Adipocyte (in vitro differentiated cells): ENCODE data around the gene TMEM267.
"Not testable (repeated sequence)": the region's sequence is repeated elsewhere in the genome, so short reads cannot be mapped to it uniquely, and the experiment has no call there.

Experiments
- DNase-seq: peaks from one replicate; pipeline ENCODE4 v3.0.0-alpha.2; 2015; ENCODE audit warnings: low read depth
- H3K27me3 ChIP-seq: replicated peaks from 2 replicates; pipeline ENCODE4 v1.7.0; 2013; ENCODE audit warnings: mild to moderate bottlenecking, low read length, moderate library complexity; ENCODE audit not compliant: control insufficient read depth, insufficient read depth
- H3K36me3 ChIP-seq: 2 replicates; pipeline ENCODE4 v1.7.0; 2013; ENCODE audit warnings: low read length, mild to moderate bottlenecking, moderate library complexity; ENCODE audit not compliant: control insufficient read depth, insufficient read depth, severe bottlenecking
- H3K4me1 ChIP-seq: 2 replicates; pipeline ENCODE4 v1.7.0; 2013; ENCODE audit warnings: mild to moderate bottlenecking, low read length, moderate library complexity; ENCODE audit not compliant: control insufficient read depth, insufficient read depth
- H3K4me3 ChIP-seq: 2 replicates; pipeline ENCODE4 v1.7.0; 2013; ENCODE audit warnings: mild to moderate bottlenecking, low read length, moderate library complexity
- H3K9ac ChIP-seq: 2 replicates; pipeline ENCODE4 v1.7.0; 2013; ENCODE audit warnings: mild to moderate bottlenecking, low read length, moderate library complexity
- H3K9me3 ChIP-seq: 2 replicates; pipeline ENCODE4 v1.7.0; 2013; ENCODE audit warnings: mild to moderate bottlenecking, low read length, moderate library complexity; ENCODE audit not compliant: control insufficient read depth

The TMEM267 gene

DNA sequence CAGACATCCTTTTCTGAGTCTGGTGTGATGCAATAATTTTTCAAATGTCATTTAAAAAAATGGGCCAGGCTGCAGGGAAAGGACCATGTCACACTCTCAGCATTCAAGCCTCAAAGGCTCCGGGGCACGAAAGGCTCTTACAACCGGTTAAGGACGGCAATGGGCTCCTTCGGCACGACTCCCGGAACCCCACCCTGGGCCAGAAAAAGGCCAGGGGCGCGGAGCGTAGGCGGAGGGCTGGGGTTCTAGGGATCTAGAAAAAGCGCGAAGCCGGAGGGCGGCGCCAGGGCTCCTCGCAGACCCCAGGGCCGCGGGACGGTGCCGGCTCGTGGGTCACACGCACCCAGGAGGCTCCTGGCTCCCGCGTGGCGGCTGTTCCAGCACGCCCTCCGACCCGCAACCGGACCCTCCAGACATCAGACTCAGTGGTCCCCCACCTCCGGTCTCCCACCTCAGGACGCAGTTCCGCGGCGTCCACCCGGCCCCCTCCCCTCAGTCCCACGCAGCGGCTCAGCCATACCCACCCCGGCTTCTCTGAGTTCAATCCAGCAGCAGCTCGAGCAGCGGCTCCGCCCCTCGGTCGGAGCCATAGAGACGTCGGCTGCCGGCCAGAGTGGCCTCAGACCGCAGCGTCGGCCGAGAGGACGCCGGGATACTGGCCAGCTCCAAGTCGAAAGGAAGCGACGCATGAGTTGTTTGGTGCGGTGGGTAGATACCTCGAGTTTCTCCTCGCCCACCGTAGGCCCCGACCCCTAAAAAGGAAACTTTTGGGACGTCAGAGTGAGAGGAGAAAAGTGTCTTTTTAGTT lies at the start of gene TMEM267:
Gene TMEM267 (minus strand): TSS at position 568 of the 808 bp plus-strand sequence. CDS start 29,896 bp downstream, outside the sequence.
- Histone ChIP-seq H3K9ac (peak within 1 kb of the TSS; percentile 97), H3K36me3 (no peaks in the 10 kb centered on the region), H3K4me1 (peaks cover 17% of the 10 kb centered on the region), H3K4me3 (peak within 1 kb of the TSS; percentile 89), H3K9me3 (no peaks in the 10 kb centered on the region), H3K27me3 (no peaks in the 10 kb centered on the region)
- peak; percentile 97 for DNase-seq

DNA sequence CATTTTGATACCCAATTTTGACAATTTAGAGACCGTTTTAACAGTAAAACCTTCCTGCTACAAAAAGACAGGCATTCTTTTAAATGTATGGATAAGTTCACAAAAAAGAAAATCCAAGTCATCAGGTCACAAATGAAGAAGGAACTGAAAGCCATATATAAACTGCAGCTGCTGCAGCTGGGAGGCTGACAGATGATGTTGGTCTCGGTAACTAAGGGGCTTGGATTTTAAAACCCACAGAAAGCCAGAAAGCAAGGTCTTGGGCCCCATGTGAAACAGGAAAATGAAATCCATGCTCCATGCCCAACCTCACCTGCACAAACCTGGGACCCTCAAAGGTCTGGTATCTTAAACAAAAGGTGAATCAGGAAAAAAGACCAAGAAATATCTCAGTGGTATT lies 47.0 kb upstream of the TMEM267 start:
- Histone ChIP-seq H3K9ac (no peak overlapping the region), H3K27me3 (no peaks in the 10 kb centered on the region), H3K4me1 (no peaks in the 10 kb centered on the region), H3K9me3 (no peaks in the 10 kb centered on the region), H3K36me3 (peaks cover 90% of the 10 kb centered on the region), H3K4me3 (no peak overlapping the region)
- DNase-seq, result no peak

- H3K4me1 ChIP-seq, result no peaks in the 10 kb centered on the region
- peak; percentile 55 for DNase-seq
- peaks cover 45% of the 10 kb centered on the region for H3K36me3 ChIP-seq
- no peaks in the 10 kb centered on the region for H3K9me3 ChIP-seq
- H3K4me3 ChIP-seq, result no peak overlapping the region
- no peak overlapping the region for H3K9ac ChIP-seq
- no peaks in the 10 kb centered on the region for H3K27me3 ChIP-seq
Measured at GRCh38 chr5:43523662-43524072, 40.0 kb upstream of the TMEM267 start.

- Histone ChIP-seq H3K36me3 (peaks cover 23% of the 10 kb centered on the region), H3K27me3 (no peaks in the 10 kb centered on the region)
Measured at GRCh38 chr5:43520615-43521014, 37.0 kb upstream of the TMEM267 start.

DNA sequence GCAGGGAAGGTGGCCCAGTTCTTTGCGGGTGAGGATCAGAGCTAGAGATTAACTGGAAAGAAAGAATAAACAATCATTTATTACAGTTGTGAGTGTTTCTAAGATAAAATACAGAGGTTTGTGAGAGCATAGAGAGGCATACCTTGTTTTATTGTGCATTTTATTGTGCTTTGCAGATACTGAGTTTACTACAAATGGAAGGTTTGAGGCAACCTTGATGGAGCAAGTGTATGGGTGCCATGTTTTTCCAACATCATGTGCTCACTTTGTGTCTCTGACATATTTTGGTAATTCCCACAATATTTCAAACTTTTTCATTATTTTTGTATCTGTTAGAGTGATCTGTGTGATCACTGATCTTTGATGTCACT lies 32.0 kb upstream of the TMEM267 start:
- peak; percentile 8 for DNase-seq
- peak overlapping the region; percentile 86 for H3K4me3 ChIP-seq
- peaks cover 16% of the 10 kb centered on the region for H3K4me1 ChIP-seq
- no peaks in the 10 kb centered on the region for H3K9me3 ChIP-seq
- peak overlapping the region; percentile 93 for H3K9ac ChIP-seq
- H3K27me3 ChIP-seq, result no peaks in the 10 kb centered on the region
- H3K36me3 ChIP-seq, result no peaks in the 10 kb centered on the region

More at GRCh38 chr5:43520615-43521014, 37.0 kb upstream of the TMEM267 start:
- Histone ChIP-seq H3K9me3 (no peaks in the 10 kb centered on the region), H3K4me3 (no peak overlapping the region), H3K9ac (no peak overlapping the region), H3K4me1 (peaks cover 3% of the 10 kb centered on the region)
- no peak for DNase-seq

GRCh38 chr5:43514816-43515677 lies 31.4 kb upstream of the TMEM267 start, which contains the start of gene C5orf34:
Gene C5orf34, minus strand, starts transcription at chr5:43515148. Its CDS starts 5,809 bp downstream, at chr5:43509339.
- peaks cover 16% of the 10 kb centered on the region for H3K4me1 ChIP-seq
- no peaks in the 10 kb centered on the region for H3K36me3 ChIP-seq
- no peaks in the 10 kb centered on the region for H3K27me3 ChIP-seq
- H3K4me3 ChIP-seq, result peak within 1 kb of the TSS; percentile 86
- H3K9me3 ChIP-seq, result no peaks in the 10 kb centered on the region
- H3K9ac ChIP-seq, result peak within 1 kb of the TSS; percentile 93
- peak; percentile 99 for DNase-seq

DNA sequence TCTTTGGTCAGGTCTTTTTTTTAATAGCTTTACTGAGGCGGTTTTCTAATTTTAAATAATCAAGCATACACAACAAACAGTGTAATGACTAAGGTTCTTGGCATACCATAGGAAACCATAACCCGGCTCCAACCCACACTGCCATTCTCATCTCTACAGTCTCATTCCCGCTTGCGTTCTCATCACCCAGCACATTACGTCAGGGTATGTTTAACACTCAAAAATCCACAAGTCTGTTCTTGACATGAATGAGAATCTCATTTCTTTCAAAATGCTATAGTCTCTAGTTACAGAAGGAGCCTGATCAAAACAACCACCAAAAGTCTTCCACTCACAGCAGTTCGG lies 30.8 kb upstream of the TMEM267 start:
- H3K9me3 ChIP-seq, result no peaks in the 10 kb centered on the region
- peak overlapping the region; percentile 86 for H3K4me3 ChIP-seq
- no peaks in the 10 kb centered on the region for H3K36me3 ChIP-seq
- H3K27me3 ChIP-seq, result no peaks in the 10 kb centered on the region
- H3K4me1 ChIP-seq, result peaks cover 16% of the 10 kb centered on the region
- peak overlapping the region; percentile 93 for H3K9ac ChIP-seq
- DNase-seq, result peak; percentile 80

- Histone ChIP-seq H3K4me3 (peak overlapping the region; percentile 86), H3K36me3 (no peaks in the 10 kb centered on the region), H3K27me3 (no peaks in the 10 kb centered on the region), H3K9ac (peak overlapping the region; percentile 93), H3K9me3 (no peaks in the 10 kb centered on the region), H3K4me1 (peaks cover 16% of the 10 kb centered on the region)
- DNase-seq, result peak; percentile 22
Measured at GRCh38 chr5:43514025-43514424, 30.4 kb upstream of the TMEM267 start.

- H3K9ac ChIP-seq, H3K9me3 ChIP-seq, H3K27me3 ChIP-seq, DNase-seq, H3K4me3 ChIP-seq, H3K36me3 ChIP-seq: not testable (repeated sequence)
- peaks cover 16% of the 10 kb centered on the region for H3K4me1 ChIP-seq
Measured at GRCh38 chr5:43511062-43511461, 27.4 kb upstream of the TMEM267 start.

GRCh38 chr5:43498581-43498980 lies 14.9 kb upstream of the TMEM267 start:
- DNase-seq, result no peak
- H3K27me3 ChIP-seq, result no peaks in the 10 kb centered on the region
- H3K4me1 ChIP-seq, result no peaks in the 10 kb centered on the region
- no peak overlapping the region for H3K4me3 ChIP-seq
- H3K36me3 ChIP-seq, result no peaks in the 10 kb centered on the region
- no peaks in the 10 kb centered on the region for H3K9me3 ChIP-seq
- no peak overlapping the region for H3K9ac ChIP-seq
